NCI-H2171 treated with DMSO at 0.1 percent for 48 hours (cell line): Measurements from ENCODE around the gene GLMP.

Experiments
- DNase-seq: peaks from one replicate; lab custom pipeline; 2025; lab: John Stamatoyannopoulos, UW

The GLMP gene

DNA sequence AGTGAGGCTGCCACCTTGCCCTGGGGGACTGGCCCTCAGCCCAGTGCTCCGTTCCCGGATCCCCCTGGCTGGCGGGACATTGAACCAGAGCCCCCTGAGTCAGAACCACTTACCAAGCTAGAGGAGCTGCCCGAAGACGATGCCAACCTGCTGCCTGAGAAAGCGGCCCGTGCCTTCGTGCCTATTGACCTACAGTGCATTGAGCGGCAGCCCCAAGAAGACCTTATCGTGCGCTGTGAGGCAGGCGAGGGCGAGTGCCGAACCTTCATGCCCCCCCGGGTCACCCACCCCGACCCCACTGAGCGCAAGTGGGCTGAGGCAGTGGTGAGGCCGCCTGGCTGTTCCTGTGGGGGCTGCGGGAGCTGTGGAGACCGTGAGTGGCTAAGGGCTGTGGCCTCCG, 10.0 kb downstream of the GLMP start:
- no peak for DNase-seq

DNA sequence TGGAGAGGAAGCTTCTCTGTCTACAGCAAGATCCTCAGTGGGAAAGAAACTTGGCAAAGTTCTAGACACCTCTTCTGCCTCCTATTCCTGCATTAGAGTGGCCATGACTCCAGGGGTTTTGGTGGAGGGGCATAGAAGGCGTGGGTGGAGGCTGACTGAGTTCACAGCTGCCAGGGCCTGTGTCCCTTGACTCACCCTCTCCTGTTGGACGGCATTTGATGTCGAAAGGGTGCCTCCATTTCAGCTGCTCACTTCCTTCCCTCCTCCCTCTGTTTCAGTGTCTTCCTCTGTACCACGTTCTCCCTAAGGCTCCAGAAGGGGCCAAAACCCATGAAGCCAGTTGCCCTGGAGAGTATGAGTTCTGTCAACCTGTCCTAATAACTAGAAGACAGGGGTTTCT, 10.7 kb downstream of the GLMP start:
- DNase-seq, result no peak

DNA sequence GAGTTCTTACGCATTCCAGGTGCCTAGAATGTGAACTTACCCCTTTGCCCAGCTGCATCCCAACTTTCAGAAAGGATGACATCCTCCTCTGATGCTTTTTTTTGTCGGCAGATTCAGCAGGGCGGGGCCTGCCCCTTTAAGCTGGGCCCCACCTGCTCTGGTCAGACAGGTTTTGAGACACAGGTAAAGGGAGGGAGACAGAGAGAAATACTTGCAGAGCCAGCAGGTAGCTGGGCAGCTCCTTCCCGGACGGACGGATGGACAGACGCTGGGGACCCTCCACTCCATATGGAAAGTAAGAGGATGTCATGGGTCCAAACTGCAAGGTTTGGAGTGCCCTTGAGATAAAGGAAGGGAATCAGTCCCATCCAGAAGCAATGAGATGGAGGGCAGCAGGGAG, 11.4 kb downstream of the GLMP start, which contains the start of gene TMEM79:
TMEM79 (plus strand) TSS at position 214 of the 400 bp plus-strand sequence. CDS start 902 bp downstream, outside the sequence.
- no peak for DNase-seq

DNA sequence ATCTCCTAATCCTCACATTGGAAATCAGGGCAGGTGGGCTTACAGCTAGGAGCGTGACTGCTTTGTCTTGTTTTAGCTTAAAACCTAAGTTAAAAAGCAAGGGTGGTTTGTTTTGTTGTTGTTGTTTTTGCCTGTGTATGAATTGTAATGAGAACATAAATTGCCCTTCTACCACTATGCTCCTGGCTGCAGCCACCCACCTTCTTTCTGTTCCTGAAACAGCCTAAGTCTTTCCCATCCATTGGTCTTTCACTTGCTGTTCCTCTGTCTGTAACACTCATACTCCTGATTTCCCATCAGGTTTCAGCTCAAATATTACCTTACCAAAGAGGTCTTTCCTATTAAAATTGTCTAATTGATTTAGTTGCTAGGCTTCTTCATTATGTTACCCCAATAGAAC, 12.0 kb downstream of the GLMP start:
- no peak for DNase-seq

DNA sequence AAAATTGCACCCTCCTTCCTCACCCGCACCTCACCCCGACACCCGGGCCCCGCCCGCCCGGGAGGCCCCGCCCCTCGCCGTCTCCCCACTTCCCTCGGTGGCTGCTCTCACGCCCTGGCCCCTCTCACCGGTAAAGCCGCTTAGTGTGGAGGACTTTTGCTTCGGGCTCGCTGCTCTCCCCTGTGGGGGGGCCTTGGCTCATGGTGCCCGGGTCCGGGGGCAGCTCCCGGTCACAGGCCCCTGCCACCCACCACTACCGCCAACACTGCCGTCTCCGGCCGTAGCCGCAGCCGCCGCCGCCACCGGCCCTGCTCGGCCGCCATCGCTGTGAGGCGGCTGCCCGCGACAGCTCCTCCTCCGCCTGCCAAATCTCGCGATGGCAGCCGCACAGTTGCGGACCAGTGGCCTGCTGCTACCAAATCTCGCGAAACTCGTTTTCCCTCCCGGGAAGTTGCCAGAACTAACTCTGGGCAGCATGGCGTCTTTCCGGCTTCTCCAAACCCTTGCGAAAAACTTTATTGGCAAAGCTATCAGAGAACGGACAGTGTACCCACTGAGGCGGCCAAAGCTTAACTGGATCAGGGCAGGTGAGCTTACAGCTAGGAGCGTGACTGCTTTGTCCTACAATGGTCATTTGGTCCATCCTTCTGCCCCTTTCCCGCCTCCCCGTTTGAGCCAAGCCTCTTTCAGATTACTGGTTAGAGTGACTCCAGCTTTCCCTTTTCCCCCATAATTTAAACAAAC, 12.8 kb downstream of the GLMP start, which contains the start of gene SMG5:
SMG5 (minus strand) TSS at position 347 of the 744 bp plus-strand sequence; CDS start at position 202, 145 bp downstream.
- peak; percentile 96 for DNase-seq

DNA sequence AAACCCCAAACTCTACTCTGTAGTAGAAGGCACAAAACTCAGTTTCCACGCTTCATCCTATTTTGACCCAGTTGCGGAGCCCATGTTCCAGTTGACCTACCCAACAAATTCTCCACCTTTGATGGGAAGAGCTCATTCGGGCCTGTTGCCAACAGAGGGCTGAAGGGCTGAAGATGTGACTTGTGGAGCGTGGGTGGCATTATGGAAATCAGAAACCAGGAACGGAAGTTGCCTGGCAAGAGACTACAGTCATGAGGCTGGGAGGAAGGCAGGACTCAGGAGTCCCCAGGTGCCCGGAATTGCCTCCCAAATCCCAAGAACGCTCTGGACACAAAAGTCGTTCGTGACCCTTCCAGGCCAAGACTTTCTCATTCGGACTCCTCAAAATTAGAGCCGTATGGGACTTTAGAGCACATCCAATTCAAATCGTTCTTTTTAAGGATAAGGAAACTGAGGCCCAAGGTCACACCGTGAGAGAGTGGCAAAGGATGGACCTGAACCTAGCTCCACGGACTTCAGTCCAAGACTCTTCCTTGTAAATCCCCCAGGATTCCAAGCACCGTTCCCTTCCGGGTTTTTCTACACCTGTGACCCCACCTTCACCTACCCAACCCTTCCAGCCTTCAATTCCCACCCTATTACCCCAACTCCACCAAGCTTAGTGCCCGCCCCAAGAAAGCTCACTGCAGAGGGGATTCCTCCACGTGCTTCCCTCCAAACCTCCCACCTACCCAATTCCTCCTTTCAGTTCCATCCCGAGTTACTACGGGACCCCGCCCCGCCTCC, 13.6 kb downstream of the GLMP start:
- peak; percentile 61 for DNase-seq

DNA sequence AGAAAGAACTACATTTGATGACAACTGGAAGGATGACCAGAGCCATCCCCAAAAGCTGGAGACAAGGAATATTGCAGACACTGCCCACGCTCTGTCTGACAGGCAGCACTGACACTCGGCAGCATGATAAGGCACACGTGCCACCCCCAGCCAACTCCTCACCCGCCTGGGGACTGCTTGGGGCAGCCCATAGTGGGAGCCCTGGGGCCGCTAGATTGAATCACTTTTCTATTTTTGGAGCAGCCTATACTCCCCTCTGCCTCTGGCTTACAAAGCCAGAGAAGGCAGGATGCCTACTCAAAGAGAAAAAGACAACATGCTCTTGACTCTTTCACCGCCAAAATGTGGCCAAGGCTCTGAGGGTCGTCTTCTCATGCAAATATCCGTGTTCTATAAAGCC, 14.2 kb downstream of the GLMP start:
- DNase-seq, result no peak

DNA sequence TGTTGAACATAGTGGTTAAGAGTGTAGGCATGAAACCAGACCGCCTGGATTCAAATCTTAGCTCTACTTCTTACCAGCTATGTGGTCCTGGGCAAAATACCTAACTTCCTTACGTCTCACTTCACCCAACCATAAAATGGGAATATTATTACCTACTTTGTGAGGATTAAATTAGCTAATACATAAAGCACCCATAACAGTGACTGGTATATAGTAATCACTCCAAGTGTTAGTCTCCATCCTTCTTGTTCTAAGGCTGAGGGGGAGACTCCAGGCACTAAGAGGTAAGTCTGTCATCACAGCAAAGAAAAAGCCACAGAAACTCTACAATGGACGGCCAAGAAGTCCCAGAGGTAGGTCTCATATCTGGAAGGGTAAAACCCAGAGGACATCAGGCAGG, 15.6 kb downstream of the GLMP start:
- DNase-seq, result no peak

DNA sequence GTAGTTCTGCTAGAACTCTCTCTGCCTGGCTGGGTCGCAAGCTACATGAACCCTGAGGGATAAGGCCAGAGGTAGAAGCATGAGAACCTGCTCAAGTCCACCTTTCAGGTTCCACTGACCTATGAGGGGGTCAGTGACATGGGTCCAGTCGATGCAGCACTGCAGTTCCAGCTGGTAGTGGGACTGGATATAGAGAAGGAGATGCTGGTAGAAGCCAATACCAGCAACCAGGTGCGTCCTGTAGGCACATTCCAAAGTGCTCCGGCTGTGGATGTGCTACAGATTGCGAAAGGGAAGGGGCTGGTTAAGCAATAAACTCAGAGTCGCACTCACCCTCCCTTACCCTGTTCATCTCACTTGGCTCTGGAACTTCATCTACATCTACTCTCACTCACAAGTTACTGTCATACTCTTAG, 18.5 kb downstream of the GLMP start:
- DNase-seq, result no peak

DNA sequence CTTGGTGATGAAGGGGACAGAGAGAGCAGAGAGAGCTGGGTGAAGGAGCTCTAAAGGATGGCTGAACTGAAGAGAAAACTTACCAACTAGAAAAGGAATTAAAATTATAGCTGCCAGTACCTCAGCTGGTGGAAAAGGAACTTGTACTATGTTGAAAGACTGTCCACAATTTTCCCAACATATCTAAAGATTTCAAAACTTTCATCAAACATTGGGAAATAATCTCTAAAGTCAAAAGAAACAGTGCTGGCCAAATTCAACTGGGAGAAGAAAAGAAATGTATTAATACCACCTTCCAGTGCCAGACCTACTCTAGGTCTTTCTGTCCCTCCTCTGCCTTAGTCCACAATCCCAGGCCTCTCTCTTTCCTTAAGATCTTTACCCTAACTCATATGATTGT, 18.9 kb downstream of the GLMP start:
- DNase-seq, result no peak

DNA sequence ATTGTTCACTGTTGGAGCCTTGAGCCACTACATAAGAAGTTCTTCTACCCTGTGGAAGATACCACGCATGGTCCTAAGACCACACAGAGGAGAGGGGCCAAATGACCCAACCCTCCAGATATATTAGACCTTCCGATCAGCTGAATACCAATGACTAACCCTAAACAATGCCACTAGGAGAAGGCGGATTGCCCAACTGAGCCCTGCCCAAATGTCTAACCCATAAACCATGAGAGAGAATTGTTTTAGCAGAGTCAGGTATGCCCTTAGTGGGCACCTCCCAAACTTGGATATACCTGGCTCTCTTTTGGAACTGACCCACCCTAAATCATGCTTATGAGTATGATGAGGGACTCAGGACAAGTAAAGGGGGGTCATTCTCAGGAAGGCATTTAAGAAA, 25.2 kb downstream of the GLMP start:
- no peak for DNase-seq

DNA sequence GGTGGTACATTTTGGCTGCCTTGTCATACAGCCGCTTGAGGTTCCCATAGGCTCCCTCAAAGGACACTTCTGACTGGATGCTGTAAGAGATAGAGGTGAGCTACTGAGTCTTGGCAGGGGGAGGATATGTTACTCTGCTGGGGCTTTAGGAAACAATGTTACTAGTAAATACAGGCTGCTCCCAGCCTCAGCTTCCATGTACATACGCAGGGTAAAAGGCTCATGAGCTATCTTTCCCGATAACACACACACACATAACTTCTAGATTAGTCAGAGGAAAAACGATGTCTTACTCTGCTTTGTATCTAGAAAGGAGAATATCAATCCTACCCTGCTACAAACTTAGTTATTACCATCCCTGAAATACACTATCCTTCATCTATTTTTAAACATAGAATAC, 27.1 kb downstream of the GLMP start:
- no peak for DNase-seq

DNA sequence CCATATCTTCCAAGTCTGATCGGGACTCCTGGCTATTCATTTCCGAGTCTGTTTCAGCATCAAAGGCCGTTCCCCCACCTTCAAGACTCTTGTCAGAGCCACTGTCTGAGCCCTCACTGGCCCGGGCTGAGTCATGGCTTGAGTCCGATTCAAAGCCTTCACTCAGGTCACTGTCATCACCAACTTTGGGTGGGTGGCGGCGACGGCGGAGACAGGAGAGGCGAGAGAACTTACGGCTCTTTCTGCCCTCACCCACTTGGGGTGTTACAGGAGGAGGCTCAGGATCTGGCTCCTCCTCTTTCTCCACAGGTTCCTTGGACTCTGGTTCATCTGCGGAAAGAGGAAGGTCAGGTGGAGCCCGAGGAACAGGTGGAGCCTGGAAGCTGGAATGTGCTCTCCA, 29.4 kb downstream of the GLMP start:
- no peak for DNase-seq

DNA sequence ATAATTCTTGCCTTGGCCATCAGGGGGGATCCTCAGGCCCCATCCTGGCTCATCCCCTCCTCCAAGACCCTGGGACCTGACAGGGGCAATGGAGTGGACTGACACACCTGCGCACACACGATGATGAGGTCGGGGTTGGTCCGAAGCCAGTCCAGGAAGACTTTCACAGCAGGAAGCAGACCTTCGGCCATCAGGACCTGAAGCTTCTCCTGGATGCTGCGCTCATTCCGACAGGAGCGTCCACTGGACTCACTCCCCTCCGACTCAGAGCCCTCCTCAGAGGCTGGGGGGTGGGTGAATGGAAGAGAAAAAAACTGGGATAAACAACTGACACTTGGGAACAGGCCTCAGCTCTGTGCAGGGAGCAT, 32.2 kb downstream of the GLMP start:
- DNase-seq, result no peak

DNA sequence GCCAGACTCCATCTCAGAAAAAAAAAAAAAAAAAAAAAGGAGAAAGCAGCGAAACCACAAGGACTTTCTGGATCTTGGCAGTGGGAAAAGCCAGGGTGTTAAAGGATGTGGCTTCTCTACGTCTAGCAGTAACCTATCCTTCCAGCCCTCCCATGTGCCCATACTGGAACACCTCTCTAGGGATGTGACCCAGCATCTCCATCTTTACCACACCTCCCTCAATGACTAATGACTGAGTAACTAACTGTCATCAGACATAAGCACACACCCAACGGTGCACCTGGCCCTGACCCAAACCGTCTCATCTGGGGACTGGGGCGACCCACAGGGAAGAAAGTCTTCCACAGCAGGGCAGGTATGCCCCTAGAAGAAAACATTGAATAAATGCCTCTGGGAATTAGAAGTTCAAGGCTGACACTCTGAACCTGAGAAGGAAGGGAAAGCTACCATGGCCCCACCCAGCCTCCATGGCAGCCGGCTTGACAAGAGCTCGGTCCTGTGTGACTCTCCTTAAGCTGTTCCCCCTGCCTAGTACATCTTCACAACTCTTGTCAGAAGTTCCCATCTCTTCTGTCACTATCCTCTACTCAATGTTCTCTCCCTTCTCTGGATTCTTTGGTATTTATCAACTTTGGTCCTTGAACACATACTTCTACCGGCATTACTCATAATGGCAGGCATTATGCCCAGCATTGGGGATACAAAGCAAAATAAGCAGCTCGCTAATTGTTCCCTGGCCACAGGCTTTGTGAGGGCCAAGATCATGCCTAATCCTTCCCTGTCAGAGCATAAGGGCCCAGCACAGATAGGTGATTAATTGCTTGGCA, 32.8 kb downstream of the GLMP start:
- DNase-seq, result no peak

DNA sequence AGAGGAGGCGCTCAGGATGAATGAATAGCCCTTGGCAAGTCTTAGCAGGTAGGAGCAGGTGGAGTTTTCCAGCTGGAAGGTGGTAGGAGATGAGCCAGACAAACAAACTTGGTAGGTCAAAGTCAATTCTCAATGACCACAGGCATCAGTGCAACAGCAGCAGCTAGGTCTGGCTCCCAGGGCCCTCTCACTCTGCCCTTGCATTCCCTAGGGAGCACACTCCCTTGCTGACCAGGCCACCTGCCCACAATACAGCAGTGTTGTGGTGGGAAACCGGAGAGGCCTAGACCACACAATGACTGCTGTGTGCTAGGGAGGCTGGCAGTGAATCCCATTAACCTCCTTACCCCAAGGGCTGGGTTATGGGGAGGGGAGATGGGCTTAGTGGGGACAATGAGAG, 34.6 kb downstream of the GLMP start:
- no peak for DNase-seq

DNA sequence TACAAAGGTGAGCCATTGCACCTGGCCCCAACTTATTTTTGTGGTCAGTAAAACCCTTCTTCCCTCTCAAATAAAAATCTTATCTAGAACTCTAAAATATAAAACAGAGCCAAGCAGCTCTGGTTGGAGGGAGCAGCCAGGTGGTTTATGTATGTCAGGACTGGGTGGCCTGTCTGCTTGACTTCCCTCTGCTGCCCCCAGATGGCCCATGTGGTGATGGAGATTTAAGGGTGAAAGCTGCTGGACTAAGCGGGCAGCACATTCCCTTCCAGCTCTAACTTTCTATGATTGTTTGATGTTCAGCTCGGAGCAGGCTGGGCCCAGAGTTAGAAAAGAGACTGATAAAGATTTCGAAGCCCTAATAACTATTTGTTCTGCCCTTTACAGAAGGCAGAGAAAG, 35.7 kb downstream of the GLMP start:
- no peak for DNase-seq

DNA sequence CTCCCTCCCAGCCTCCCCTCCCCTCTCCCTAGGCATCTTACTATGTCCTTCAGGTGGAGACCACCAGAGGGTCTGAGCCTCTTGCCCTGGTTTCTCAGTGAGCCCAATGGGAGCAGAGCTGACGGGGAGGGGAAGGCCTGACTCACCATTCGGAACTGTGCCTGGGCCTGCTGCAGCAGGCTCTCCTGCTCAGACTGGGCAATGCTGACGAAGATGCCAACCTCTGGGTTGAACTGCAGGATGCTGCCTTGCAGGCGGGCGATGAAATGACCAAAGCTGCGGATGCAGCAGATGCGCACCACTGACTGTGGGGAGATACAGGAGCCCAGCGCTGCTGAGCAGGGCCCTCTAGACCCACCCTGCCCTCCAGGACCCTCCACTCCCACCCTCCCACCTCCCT, 36.6 kb downstream of the GLMP start:
- DNase-seq, result no peak

DNA sequence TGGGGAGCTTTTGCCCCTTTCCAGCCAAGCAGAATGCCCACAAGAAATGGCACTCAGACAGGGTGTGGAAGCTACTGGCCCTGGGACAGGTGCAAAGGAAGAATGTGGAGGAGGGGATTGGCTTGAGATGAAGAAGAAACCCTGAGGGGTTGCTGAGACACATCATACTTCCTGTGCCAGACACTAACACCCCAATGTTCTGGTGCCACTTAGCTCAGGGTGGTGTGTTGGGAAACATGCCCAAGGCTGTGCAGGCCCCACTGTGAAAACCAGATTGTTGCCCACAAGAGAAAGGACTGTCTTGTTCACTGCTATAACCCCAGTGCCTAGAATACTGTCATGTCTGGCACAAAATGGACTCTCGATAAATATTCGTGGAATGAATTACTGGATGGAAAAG, 37.8 kb downstream of the GLMP start:
- DNase-seq, result no peak

DNA sequence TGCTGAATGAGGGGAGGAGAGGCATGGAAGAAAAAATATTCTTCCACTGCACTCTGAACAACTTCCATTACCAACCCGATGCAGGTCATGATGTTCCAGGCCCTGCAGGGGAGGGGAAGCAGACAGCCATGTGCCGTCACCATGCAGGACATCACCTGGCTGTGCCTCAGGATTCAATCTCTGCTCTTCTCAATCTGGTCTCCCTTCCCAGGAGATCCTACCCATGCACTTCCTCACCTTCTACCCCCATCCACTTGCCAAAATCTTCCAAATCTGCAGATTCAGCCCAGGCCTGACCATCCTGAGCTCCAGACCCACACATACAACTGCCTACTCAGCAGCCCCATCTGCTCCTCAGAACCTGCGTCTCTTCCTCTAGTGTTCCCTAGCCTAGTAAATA, 41.8 kb downstream of the GLMP start:
- no peak for DNase-seq

DNA sequence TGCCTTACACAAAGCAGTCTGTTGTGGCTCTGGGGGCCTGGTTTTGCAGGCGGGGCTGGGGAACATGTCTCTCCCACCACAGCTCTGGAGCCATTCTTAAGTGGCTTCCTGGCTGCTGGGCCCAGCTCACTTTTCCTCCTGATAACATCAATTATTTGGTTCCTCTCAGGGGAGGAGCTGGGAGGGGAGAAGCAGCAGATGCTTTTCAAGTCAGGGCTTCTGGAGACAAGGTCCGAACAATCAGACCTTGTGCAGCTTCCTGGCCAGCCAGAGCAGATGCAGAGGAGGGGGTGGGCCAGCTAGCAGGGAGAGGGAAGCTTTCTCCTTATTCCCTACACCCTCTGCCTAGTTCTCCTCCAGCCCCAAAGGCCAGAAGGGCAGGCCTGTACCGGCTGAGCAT, 44.0 kb downstream of the GLMP start:
- peak; percentile 53 for DNase-seq

DNA sequence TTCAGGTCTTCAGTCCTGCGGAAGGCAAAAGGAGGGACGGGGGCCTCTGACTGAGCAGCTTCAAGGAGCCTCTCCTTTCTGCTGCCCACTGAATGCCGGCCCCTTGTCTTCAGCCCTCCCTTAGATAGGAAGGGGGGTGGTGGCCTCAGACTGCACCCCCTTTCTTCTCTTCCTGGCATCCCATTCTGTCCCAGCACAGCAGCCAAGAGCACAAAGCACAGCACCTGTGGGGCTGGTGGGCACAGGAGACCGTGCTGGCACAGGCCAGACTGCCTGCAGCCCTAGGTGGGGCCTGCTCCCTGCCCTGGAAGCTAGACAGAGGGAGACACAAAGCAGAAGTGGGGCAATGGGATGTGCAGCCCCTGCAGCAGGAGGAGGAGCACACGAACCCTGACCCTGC, 45.9 kb downstream of the GLMP start:
- no peak for DNase-seq

DNA sequence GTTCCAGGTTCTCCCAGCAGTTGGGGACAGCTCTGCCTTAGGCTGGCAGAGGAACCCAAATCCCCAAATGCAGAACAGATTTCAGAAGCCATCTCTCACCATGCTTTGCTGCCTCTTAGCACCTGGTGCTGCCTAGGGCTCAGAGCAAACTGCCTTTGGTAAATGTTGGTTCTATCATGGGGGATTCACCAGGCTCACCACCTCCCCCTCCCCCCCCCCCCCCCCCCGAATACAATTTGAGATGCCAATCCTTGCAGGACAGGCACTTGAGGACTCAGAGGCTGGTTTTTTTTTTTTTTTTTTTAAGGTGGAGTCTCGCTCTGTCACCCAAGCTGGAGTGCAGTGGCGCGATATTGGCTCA, 47.2 kb downstream of the GLMP start:
- no peak for DNase-seq
